ENCODE measurements around the gene SLC29A3.

DNA sequence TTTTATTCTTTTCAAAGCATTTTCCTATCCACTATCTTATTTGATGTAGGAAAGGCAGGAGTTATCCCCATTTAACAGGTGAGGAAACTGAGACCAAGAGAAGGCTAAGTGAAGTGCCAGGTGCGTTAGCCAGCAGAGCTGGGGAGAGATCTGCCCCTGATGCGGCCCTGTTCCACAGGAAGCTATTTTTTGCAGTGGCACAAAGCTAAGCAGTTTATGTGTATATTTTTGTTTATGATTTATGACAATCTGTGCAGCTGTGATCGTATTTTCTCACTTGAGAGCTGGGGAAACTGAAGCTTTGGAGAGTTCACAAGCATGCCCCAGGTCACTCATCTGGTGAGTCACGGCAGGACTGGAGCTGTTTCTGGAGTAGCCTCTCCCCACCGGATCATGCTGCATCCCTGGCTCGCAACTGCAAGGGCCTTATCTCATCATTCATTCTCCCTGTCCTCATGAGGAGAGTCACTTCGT is 38.8 kb downstream of the SLC29A3 start:
- TF ChIP-seq, protein P1, sequence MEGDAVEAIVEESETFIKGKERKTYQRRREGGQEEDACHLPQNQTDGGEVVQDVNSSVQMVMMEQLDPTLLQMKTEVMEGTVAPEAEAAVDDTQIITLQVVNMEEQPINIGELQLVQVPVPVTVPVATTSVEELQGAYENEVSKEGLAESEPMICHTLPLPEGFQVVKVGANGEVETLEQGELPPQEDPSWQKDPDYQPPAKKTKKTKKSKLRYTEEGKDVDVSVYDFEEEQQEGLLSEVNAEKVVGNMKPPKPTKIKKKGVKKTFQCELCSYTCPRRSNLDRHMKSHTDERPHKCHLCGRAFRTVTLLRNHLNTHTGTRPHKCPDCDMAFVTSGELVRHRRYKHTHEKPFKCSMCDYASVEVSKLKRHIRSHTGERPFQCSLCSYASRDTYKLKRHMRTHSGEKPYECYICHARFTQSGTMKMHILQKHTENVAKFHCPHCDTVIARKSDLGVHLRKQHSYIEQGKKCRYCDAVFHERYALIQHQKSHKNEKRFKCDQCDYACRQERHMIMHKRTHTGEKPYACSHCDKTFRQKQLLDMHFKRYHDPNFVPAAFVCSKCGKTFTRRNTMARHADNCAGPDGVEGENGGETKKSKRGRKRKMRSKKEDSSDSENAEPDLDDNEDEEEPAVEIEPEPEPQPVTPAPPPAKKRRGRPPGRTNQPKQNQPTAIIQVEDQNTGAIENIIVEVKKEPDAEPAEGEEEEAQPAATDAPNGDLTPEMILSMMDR (IDR thresholded peaks at IDR 0.05), result no peak
- no peak for TF ChIP-seq POLR2A (IDR thresholded peaks at IDR 0.05)

Data from breast epithelium (tissue), 3 donors.